ENCODE results near the gene FAM124B. TPM values are rescaled to one million over a fixed set of nuclear protein-coding genes. Genes with fewer than 3 reads are reported as not detected.
A peak's percentile ranks its signal among the peaks of the same experiment; 100 is the strongest.

FAM124B gene
- polyA plus RNA-seq, 1 donor (not counting 4 experiments of a cell fraction or from before 2014, with no cell fraction given) = 0.03 TPM

GRCh38 chr2:224444021-224444420 lies 42.1 kb upstream of the FAM124B start:
- Histone ChIP-seq H3K36me3 (ENCODE audit: control insufficient read depth in 2 of 2, extremely low read depth in 1 of 2, insufficient read depth in 2 of 2, low read length in 2 of 2) (no peaks in the 10 kb centered on the region), H2AFZ (ENCODE audit: control insufficient read depth, low read length) (no peak overlapping the region), H3K4me2 (ENCODE audit: control insufficient read depth, extremely low read depth, insufficient read depth, low read depth, low read length) (no peak overlapping the region), H3K79me2 (ENCODE audit: control insufficient read depth, insufficient read depth, low read length) (no peaks in the 10 kb centered on the region), H3K9ac (ENCODE audit: control insufficient read depth, extremely low read depth, insufficient read depth, low read length) (no peak overlapping the region), H3K9me1 (ENCODE audit: control insufficient read depth, extremely low read depth, insufficient read depth, low read length) (no peaks in the 10 kb centered on the region), H3K27ac (ENCODE audit: control insufficient read depth, insufficient read depth, low read length) (no peak overlapping the region), H4K20me1 (ENCODE audit: control insufficient read depth, extremely low read depth, insufficient read depth, low read length) (no peaks in the 10 kb centered on the region), H3K27me3 (ENCODE audit: control insufficient read depth, extremely low read depth, insufficient read depth, low read length) (no peaks in the 10 kb centered on the region), H3K4me1 (ENCODE audit: control insufficient read depth, extremely low read depth, insufficient read depth, low read length) (peaks cover 14% of the 10 kb centered on the region), H3K9me3 (ENCODE audit: control insufficient read depth, low read depth, low read length) (no peaks in the 10 kb centered on the region), H3K4me3 (ENCODE audit: control insufficient read depth in 2 of 3, extremely low read depth in 1 of 3, insufficient read depth in 2 of 3, low read depth in 1 of 3, low read length in 3 of 3) (no peak overlapping the region)
- TF ChIP-seq CTCF (optimal IDR thresholded peaks at IDR 0.05 in 1 of 3, IDR thresholded peaks at IDR 0.05 in 1 of 3, conservative IDR thresholded peaks at IDR 0.05 in 1 of 3; ENCODE audit: extremely low read depth in 1 of 3, insufficient read depth in 2 of 3, low read length in 3 of 3) (no peak), EZH2 (IDR thresholded peaks at IDR 0.05; ENCODE audit: low read length) (no peak)
- FAIRE-seq = no peak
- no peak for DNase-seq (ENCODE audit: low read depth, low spot score)
- dilution Hi-C loops (cut with MboI; ENCODE audit: extremely low pct_ligation_motif_present, low sequenced_read_pairs) = no loop called here

GRCh38 chr2:224442071-224442967 lies 40.4 kb upstream of the FAM124B start:
- FAIRE-seq (no peak), DNase-seq (ENCODE audit: low read depth, low spot score) (no peak)
- dilution Hi-C loops (cut with MboI; ENCODE audit: extremely low pct_ligation_motif_present, low sequenced_read_pairs) = no loop called here
- H3K36me3 ChIP-seq (ENCODE audit: control insufficient read depth in 2 of 2, extremely low read depth in 1 of 2, insufficient read depth in 2 of 2, low read length in 2 of 2) = no peaks in the 10 kb centered on the region
- H3K27ac ChIP-seq (ENCODE audit: control insufficient read depth, insufficient read depth, low read length) = no peak overlapping the region
- no peaks in the 10 kb centered on the region for H3K9me3 ChIP-seq (ENCODE audit: control insufficient read depth, low read depth, low read length)
- peak overlapping the region; percentile 24 to 55 (median 39) for H3K4me3 ChIP-seq (ENCODE audit: control insufficient read depth in 2 of 3, extremely low read depth in 1 of 3, insufficient read depth in 2 of 3, low read depth in 1 of 3, low read length in 3 of 3)
- H3K9ac ChIP-seq (ENCODE audit: control insufficient read depth, extremely low read depth, insufficient read depth, low read length) = peak overlapping the region; percentile 58
- no peaks in the 10 kb centered on the region for H3K27me3 ChIP-seq (ENCODE audit: control insufficient read depth, extremely low read depth, insufficient read depth, low read length)
- H3K4me1 ChIP-seq (ENCODE audit: control insufficient read depth, extremely low read depth, insufficient read depth, low read length) = peaks cover 18% of the 10 kb centered on the region
- H4K20me1 ChIP-seq (ENCODE audit: control insufficient read depth, extremely low read depth, insufficient read depth, low read length) = no peaks in the 10 kb centered on the region
- H2AFZ ChIP-seq (ENCODE audit: control insufficient read depth, low read length) = peak overlapping the region; percentile 78
- H3K4me2 ChIP-seq (ENCODE audit: control insufficient read depth, extremely low read depth, insufficient read depth, low read depth, low read length) = peak overlapping the region; percentile 78
- no peak for TF ChIP-seq CTCF (optimal IDR thresholded peaks at IDR 0.05 in 1 of 3, IDR thresholded peaks at IDR 0.05 in 1 of 3, conservative IDR thresholded peaks at IDR 0.05 in 1 of 3; ENCODE audit: extremely low read depth in 1 of 3, insufficient read depth in 2 of 3, low read length in 3 of 3)
- TF ChIP-seq EZH2 (IDR thresholded peaks at IDR 0.05; ENCODE audit: low read length) = no peak
- H3K79me2 ChIP-seq (ENCODE audit: control insufficient read depth, insufficient read depth, low read length) = no peaks in the 10 kb centered on the region
- no peaks in the 10 kb centered on the region for H3K9me1 ChIP-seq (ENCODE audit: control insufficient read depth, extremely low read depth, insufficient read depth, low read length)

Data from keratinocyte (primary cell).